Sigmoid colon (tissue), 7 donors: Measurements from ENCODE around the gene PLVAP. TPM values are rescaled to one million over a fixed set of nuclear protein-coding genes. Genes with fewer than 3 reads are reported as not detected.
"Not testable (repeated sequence)": the region's sequence is repeated elsewhere in the genome, so short reads cannot be mapped to it uniquely, and the experiment has no call there.

Source experiments
- DNase-seq: peaks from one replicate; pipeline ENCODE4 v3.0.0-alpha.2; 2019
- H3K27ac ChIP-seq, 4 donors: fragments of 200-600 bp; sonication (generic); one replicate each; pipeline ENCODE4 v1.5.1; 2016 to 2019; ENCODE audit warnings: mild to moderate bottlenecking in 1 of 4
- H3K27me3 ChIP-seq, 3 donors: fragments of 200-600 bp; sonication (generic); one replicate each; pipeline ENCODE4 v1.5.1; 2019; ENCODE audit warnings: mild to moderate bottlenecking in 1 of 3
- H3K36me3 ChIP-seq, 4 donors: fragments of 200-600 bp; sonication (generic); one replicate each; pipeline ENCODE4 v1.5.1; 2016 to 2019
- H3K4me1 ChIP-seq, 4 donors: fragments of 200-600 bp; sonication (generic); one replicate each; pipeline ENCODE4 v1.5.1; 2017 to 2019
- H3K4me3 ChIP-seq, 4 donors: fragments of 200-600 bp; sonication (generic); one replicate each; pipeline ENCODE4 v1.5.1; 2017 to 2019; ENCODE audit warnings: mild to moderate bottlenecking in 2 of 4, moderate library complexity in 1 of 4
- H3K9me3 ChIP-seq, 4 donors: fragments of 200-600 bp in 3 of 4; sonication (generic) in 3 of 4; one replicate each; pipeline versions ENCODE4 v1.5.1 to v1.6.1; 2013 to 2019
- CTCF ChIP-seq, 4 experiments: fragments of 450-650 bp in 3 of 4; fragments of 200-600 bp in 1 of 4; IDR thresholded peaks; one replicate each; pipeline ENCODE4 v1.5.1; 2016 to 2019; ENCODE audit warnings: antibody characterized with exemption in 4 of 4, mild to moderate bottlenecking in 3 of 4, moderate library complexity in 2 of 4
- EP300 ChIP-seq, 4 donors: sonication (generic); formaldehyde crosslinking; IDR thresholded peaks; one replicate each; pipeline ENCODE4 v1.6.1; 2017; ENCODE audit warnings: antibody characterized with exemption in 4 of 4
- POLR2A ChIP-seq, 2 donors: fragments of 450-650 bp; IDR thresholded peaks; one replicate each; pipeline ENCODE4 v1.6.1; 2016; ENCODE audit warnings: antibody characterized with exemption in 2 of 2, mild to moderate bottlenecking in 2 of 2, moderate library complexity in 2 of 2
- POLR2AphosphoS5 ChIP-seq, 4 donors: sonication (generic); formaldehyde crosslinking; IDR thresholded peaks; one replicate each; pipeline ENCODE4 v1.6.1; 2017; ENCODE audit warnings: antibody characterized with exemption in 4 of 4
- WGBS, 2 donors: extraction: QIAGEN DNeasy Blood & Tissue Kit; methylation state at CpG; one replicate each; pipeline ENCODE4 v1.1.7; 2013; 5-methylcytosine and 5-hydroxymethylcytosine counted together
- intact Hi-C: fragments of 100-400 bp; cut with DNase I; formaldehyde crosslinking; loops from one replicate; pipeline ENCODE4 v1.15.1; 2023
- polyA plus RNA-seq, 3 donors: library from polyadenylated mRNA; stranded (reverse); fragments of 200-250 nt; gene quantifications; one replicate each; pipeline ENCODE4 v1.2.3, GENCODE V29; 2013
- total RNA-seq, 4 donors: library from RNA; depleted of rRNA; stranded (reverse); fragments of >200 nt; gene quantifications; one replicate each; pipeline ENCODE4 v1.1.0, GENCODE V29; 2016
- donor health status: healthy with polysubstance abuse.
- donor health status: Bipolar disorder and iron deficiency.
- donor health status: healthy.

PLVAP gene
- total and polyA plus RNA-seq, 7 donors, result 3.0 to 54.7 (median 19.6) TPM

- Histone ChIP-seq H3K36me3 (no peaks in the 10 kb centered on the region), H3K27me3 (no peaks in the 10 kb centered on the region), H3K4me3 (no peak overlapping the region), H3K4me1 (no peaks in the 10 kb centered on the region), H3K27ac (no peak overlapping the region), H3K9me3 (no peaks in the 10 kb centered on the region)
- no peak for TF ChIP-seq POLR2AphosphoS5 (IDR thresholded peaks at IDR 0.05)
- TF ChIP-seq CTCF (IDR thresholded peaks at IDR 0.05), result no peak
- no peak for TF ChIP-seq EP300 (IDR thresholded peaks at IDR 0.05)
- TF ChIP-seq POLR2A (IDR thresholded peaks at IDR 0.05), result no peak
- 36 to 51% methylated on average over 14 of the region's 14 CpGs for WGBS, 2 donors
- intact Hi-C loops, result no loop called here
- no peak for DNase-seq
These were observed 2.1 kb upstream of the PLVAP start for GRCh38 chr19:17379221-17379631.

GRCh38 chr19:17378271-17378670 lies 1.1 kb upstream of the PLVAP start:
- DNase-seq, result no peak
- no peaks in the 10 kb centered on the region for H3K36me3 ChIP-seq
- no peak for TF ChIP-seq POLR2AphosphoS5 (IDR thresholded peaks at IDR 0.05)
- TF ChIP-seq POLR2A (IDR thresholded peaks at IDR 0.05), result no peak
- TF ChIP-seq CTCF (IDR thresholded peaks at IDR 0.05), result no peak
- no peak for TF ChIP-seq EP300 (IDR thresholded peaks at IDR 0.05)
- intact Hi-C loops, result no loop called here
- H3K27ac ChIP-seq, result no peak overlapping the region
- H3K4me3 ChIP-seq, result no peak overlapping the region
- no peaks in the 10 kb centered on the region for H3K27me3 ChIP-seq
- no peaks in the 10 kb centered on the region for H3K4me1 ChIP-seq
- 57 to 71% methylated on average over 13 of the region's 13 CpGs for WGBS, 2 donors
- H3K9me3 ChIP-seq, result no peaks in the 10 kb centered on the region

- H3K27ac ChIP-seq, result peak overlapping the region in 1 of 4 donors; percentile 21
- no peaks in the 10 kb centered on the region for H3K27me3 ChIP-seq
- no peak for DNase-seq
- H3K36me3 ChIP-seq, result no peaks in the 10 kb centered on the region
- 23 to 49% methylated on average over 8 of the region's 8 CpGs for WGBS, 2 donors
- H3K4me3 ChIP-seq, result no peak overlapping the region
- intact Hi-C loops, result no loop called here
- H3K4me1 ChIP-seq, result peaks cover 0 to 7% (median 3%) of the 10 kb centered on the region in 4 donors
- H3K9me3 ChIP-seq, result no peaks in the 10 kb centered on the region
- TF ChIP-seq POLR2A (IDR thresholded peaks at IDR 0.05) (no peak), POLR2AphosphoS5 (IDR thresholded peaks at IDR 0.05) (no peak), CTCF (IDR thresholded peaks at IDR 0.05) (no peak), EP300 (IDR thresholded peaks at IDR 0.05) (no peak)
These were observed 7.0 kb downstream of the PLVAP start for GRCh38 chr19:17370026-17370587.

GRCh38 chr19:17365361-17365760 lies 11.8 kb downstream of the PLVAP start:
- Histone ChIP-seq H3K4me3 (no peak overlapping the region), H3K36me3 (no peaks in the 10 kb centered on the region), H3K27me3 (no peaks in the 10 kb centered on the region), H3K4me1 (peaks cover 0 to 5% (median 3%) of the 10 kb centered on the region in 4 donors), H3K27ac (no peak overlapping the region), H3K9me3 (no peaks in the 10 kb centered on the region)
- 92 to 95% methylated on average over 22 of the region's 22 CpGs for WGBS, 2 donors
- intact Hi-C loops, result no loop called here
- no peak for DNase-seq
- TF ChIP-seq POLR2A (IDR thresholded peaks at IDR 0.05), result no peak
- no peak for TF ChIP-seq EP300 (IDR thresholded peaks at IDR 0.05)
- TF ChIP-seq CTCF (IDR thresholded peaks at IDR 0.05), result no peak
- TF ChIP-seq POLR2AphosphoS5 (IDR thresholded peaks at IDR 0.05), result no peak

- intact Hi-C loops, H3K27ac ChIP-seq, DNase-seq, H3K4me3 ChIP-seq, H3K9me3 ChIP-seq, H3K27me3 ChIP-seq, H3K36me3 ChIP-seq, H3K4me1 ChIP-seq: not testable (repeated sequence)
- 76 to 93% methylated on average over 20 of the region's 20 CpGs for WGBS, 2 donors
These were observed 13.1 kb downstream of the PLVAP start for GRCh38 chr19:17363852-17364605.
